Endothelial cell of umbilical vein (primary cell): ENCODE data around the gene METTL1. TPM values are rescaled to one million over a fixed set of nuclear protein-coding genes. Genes with fewer than 3 reads are reported as not detected.
A peak's percentile ranks its signal among the peaks of the same experiment; 100 is the strongest.

Experiments used
- BruUV-seq: library from RNA; stranded (reverse); fragments of 400-500 nt; replicated peaks from 2 replicates; lab custom pipeline; 2021; lab: Mats Ljungman, UMichigan
- CTCF ChIA-PET: fragments of 300-600, 350-600 bp; sonication (Branson Sonifier 250); formaldehyde crosslinking; loops from one replicate; lab custom pipeline; 2021; ENCODE audit warnings: antibody characterized with exemption, inconsistent platforms; lab: Charles Lee
- POLR2A ChIA-PET: fragments of 300-600, 350-600 bp; sonication (Branson Sonifier 250); formaldehyde crosslinking; loops from one replicate; lab custom pipeline; 2021; ENCODE audit warnings: antibody characterized with exemption, inconsistent platforms; lab: Charles Lee
- DNase-seq: peaks from one replicate; pipeline ENCODE4 v3.0.0-alpha.2; 2011; ENCODE audit warnings: low read depth, low spot score
- FAIRE-seq: peaks from 2 replicates; lab custom pipeline; 2011; peaks lifted over from hg19 to GRCh38; lab: Jason Lieb, UNC
- H2AFZ ChIP-seq: 2 replicates; pipeline ENCODE4 v1.6.0; 2012; ENCODE audit warnings: low read depth, low read length, control low read depth, inconsistent platforms
- H3K27ac ChIP-seq: 2 replicates; pipeline ENCODE4 v1.5.1; 2011; ENCODE audit warnings: low read depth, mild to moderate bottlenecking, control low read depth, low read length, moderate library complexity; ENCODE audit not compliant: insufficient read depth
- H3K27me3 ChIP-seq, 2 experiments: 2 replicates each; pipeline versions ENCODE4 v1.6.0 to v1.6.1; 2011; ENCODE audit warnings: low read length in 2 of 2, mixed read lengths in 1 of 2; ENCODE audit not compliant: control insufficient read depth in 2 of 2, insufficient read depth in 2 of 2
- H3K36me3 ChIP-seq, 2 experiments: 2 replicates in 1 of 2; 3 replicates in 1 of 2; pipeline ENCODE4 v1.5.1; 2011; ENCODE audit warnings: low read length in 2 of 2, mild to moderate bottlenecking in 1 of 2, moderate library complexity in 1 of 2; ENCODE audit not compliant: control insufficient read depth in 2 of 2, insufficient read depth in 2 of 2; ENCODE audit errors: extremely low read depth in 1 of 2
- H3K4me1 ChIP-seq: 3 replicates; pipeline ENCODE4 v1.5.1; 2011; ENCODE audit warnings: mild to moderate bottlenecking, low read length; ENCODE audit not compliant: control insufficient read depth, insufficient read depth; ENCODE audit errors: extremely low read depth
- H3K4me2 ChIP-seq: 2 replicates; pipeline ENCODE4 v1.6.1; 2011; ENCODE audit warnings: low read length, control low read depth, mixed read lengths; ENCODE audit not compliant: insufficient read depth
- H3K4me3 ChIP-seq, 3 experiments: fragments of 200-600 bp in 1 of 3; sonication (generic), shearing (Covaris generic) in 1 of 3; replicated peaks in 1 of 3; 2 replicates each; pipeline ENCODE4 v1.5.1; 2011 to 2016; ENCODE audit warnings: control low read depth in 3 of 3, low read length in 3 of 3, mild to moderate bottlenecking in 2 of 3, inconsistent platforms in 1 of 3, low read depth in 1 of 3, moderate library complexity in 1 of 3; ENCODE audit not compliant: insufficient read depth in 1 of 3
- H3K79me2 ChIP-seq: 2 replicates; pipeline ENCODE4 v1.6.0; 2012; ENCODE audit warnings: low read length, inconsistent platforms; ENCODE audit not compliant: control insufficient read depth, insufficient read depth
- H3K9ac ChIP-seq: replicated peaks from 2 replicates; pipeline ENCODE3; 2011; ENCODE audit warnings: low read length, control low read depth; ENCODE audit not compliant: insufficient read depth; ENCODE audit errors: extremely low read depth
- H3K9me1 ChIP-seq: replicated peaks from 3 replicates; pipeline ENCODE4 v1.6.0; 2011; ENCODE audit warnings: mild to moderate bottlenecking, low read length; ENCODE audit not compliant: control insufficient read depth, insufficient read depth; ENCODE audit errors: extremely low read depth
- H3K9me3 ChIP-seq: replicated peaks from 2 replicates; pipeline ENCODE4 v1.5.1; 2012; ENCODE audit warnings: low read length, inconsistent platforms; ENCODE audit not compliant: control insufficient read depth, insufficient read depth
- H4K20me1 ChIP-seq: replicated peaks from 2 replicates; pipeline ENCODE3; 2011; ENCODE audit warnings: mild to moderate bottlenecking, low read length; ENCODE audit not compliant: control insufficient read depth, insufficient read depth; ENCODE audit errors: extremely low read depth
- EZH2 ChIP-seq: IDR thresholded peaks from 2 replicates; pipeline ENCODE4 v1.6.1; 2012; ENCODE audit warnings: borderline replicate concordance, low read depth, mild to moderate bottlenecking, moderate library complexity, low read length, inconsistent platforms; ENCODE audit not compliant: severe bottlenecking
- FOS ChIP-seq: IDR thresholded peaks from 2 replicates; pipeline ENCODE4 v1.6.1; 2011; ENCODE audit warnings: mild to moderate bottlenecking, low read length, moderate library complexity, borderline replicate concordance; ENCODE audit not compliant: insufficient read depth
- GATA2 ChIP-seq: IDR thresholded peaks from 2 replicates; pipeline ENCODE4 v1.7.0; 2011; ENCODE audit warnings: low read depth, mild to moderate bottlenecking, moderate library complexity, mixed read lengths, low read length; ENCODE audit not compliant: insufficient read length, insufficient read depth
- MYC ChIP-seq: IDR thresholded peaks from one replicate; pipeline ENCODE4 v1.6.1; 2011; ENCODE audit warnings: mild to moderate bottlenecking, low read depth, low read length
- POLR2A ChIP-seq: IDR thresholded peaks from 2 replicates; pipeline ENCODE4 v1.6.1; 2012; ENCODE audit warnings: low read depth, mild to moderate bottlenecking, control low read depth, low read length
- POLR2AphosphoS5 ChIP-seq: IDR thresholded peaks from 2 replicates; pipeline ENCODE4 v1.6.1; 2012; ENCODE audit warnings: low read depth, mild to moderate bottlenecking, control low read depth, low read length, moderate library complexity; ENCODE audit not compliant: insufficient read depth
- dilution Hi-C: fragments of 300-500 bp; cut with MboI; formaldehyde crosslinking; loops from one replicate; pipeline ENCODE4 v1.15.0; 2019; ENCODE audit warnings: low sequenced_read_pairs; ENCODE audit not compliant: extremely low pct_ligation_motif_present
- intact Hi-C: fragments of 100-400 bp; cut with micrococcal nuclease; formaldehyde crosslinking; loops from one replicate; pipeline ENCODE4 v1.10.0; 2022
- polyA plus RNA-seq, 4 experiments: library from polyadenylated mRNA; depleted of rRNA in 3 of 4; stranded (reverse) in 3 of 4; unstranded in 1 of 4; fragments of >200 nt; gene quantifications; 2 replicates each; pipeline versions ENCODE4 v1.2.1 to v1.2.3, GENCODE V29; 2011 to 2012; ENCODE audit warnings: missing spikeins in 1 of 4
- total RNA-seq: library from RNA; stranded (reverse); gene quantifications from 2 replicates; pipeline ENCODE4 v1.2.3, GENCODE V29; 2021
- TF ChIP-seq, protein P1 (sequence below), 2 donors: IDR thresholded peaks; 1 replicate in 1 of 2; 2 replicates in 1 of 2; pipeline ENCODE4 v1.5.1; 2011; ENCODE audit warnings: low read length in 2 of 2, mild to moderate bottlenecking in 2 of 2, moderate library complexity in 2 of 2, control low read depth in 1 of 2, inconsistent platforms in 1 of 2, low read depth in 1 of 2; ENCODE audit not compliant: insufficient read depth in 1 of 2; ENCODE audit errors: extremely low read depth in 1 of 2

The METTL1 gene
- total and polyA plus RNA-seq, 2 donors (not counting 3 experiments of a cell fraction or from before 2014, with no cell fraction given): 23.6 to 24.3 TPM

DNA sequence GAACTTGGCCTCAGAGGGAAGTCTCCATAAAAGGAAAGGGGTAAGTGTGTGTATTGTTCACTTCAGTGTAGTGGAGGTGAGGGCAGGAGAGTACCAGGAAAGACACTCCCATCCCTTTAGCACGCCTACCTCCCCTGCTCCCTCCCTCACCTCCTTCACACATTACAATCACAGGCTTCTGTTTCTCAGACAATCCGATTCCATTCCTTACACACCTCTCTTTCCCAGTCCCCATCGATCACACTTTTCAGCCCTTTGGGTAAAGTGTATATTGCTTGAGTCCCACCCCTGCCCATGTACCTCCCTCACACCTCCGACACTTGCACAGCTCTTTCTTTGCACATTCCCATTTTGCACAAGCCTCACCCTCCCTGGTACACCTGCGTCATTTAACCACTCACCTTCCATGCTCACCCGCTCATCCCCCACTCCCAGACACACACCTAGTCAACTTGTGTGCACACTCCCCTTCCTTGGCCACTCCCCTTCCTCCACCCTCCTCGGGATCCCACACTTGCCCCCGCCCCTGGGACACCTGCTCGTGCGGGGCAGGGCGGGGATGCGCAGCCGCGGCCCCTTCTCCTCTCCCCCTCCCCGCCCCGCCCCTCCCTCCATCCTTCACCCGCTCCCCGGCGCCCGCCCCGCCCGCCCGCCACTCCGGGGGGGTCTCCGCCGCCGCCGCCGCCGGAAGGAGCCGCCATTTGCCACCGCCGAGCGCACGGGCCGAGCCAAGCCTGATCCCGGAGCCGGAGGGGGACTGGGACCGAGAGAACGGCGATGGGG lies 17.3 kb downstream of the METTL1 start, which contains the start of gene MARCHF9:
TSS of gene MARCHF9 (plus strand) at position 693 of the 783 bp plus-strand sequence. CDS start 426 bp downstream, outside the sequence.
- no peak for TF ChIP-seq FOS
- no peak for TF ChIP-seq POLR2A
- no peak for TF ChIP-seq EZH2
- no peak for TF ChIP-seq GATA2
- TF ChIP-seq MYC: no peak
- TF ChIP-seq, protein P1, sequence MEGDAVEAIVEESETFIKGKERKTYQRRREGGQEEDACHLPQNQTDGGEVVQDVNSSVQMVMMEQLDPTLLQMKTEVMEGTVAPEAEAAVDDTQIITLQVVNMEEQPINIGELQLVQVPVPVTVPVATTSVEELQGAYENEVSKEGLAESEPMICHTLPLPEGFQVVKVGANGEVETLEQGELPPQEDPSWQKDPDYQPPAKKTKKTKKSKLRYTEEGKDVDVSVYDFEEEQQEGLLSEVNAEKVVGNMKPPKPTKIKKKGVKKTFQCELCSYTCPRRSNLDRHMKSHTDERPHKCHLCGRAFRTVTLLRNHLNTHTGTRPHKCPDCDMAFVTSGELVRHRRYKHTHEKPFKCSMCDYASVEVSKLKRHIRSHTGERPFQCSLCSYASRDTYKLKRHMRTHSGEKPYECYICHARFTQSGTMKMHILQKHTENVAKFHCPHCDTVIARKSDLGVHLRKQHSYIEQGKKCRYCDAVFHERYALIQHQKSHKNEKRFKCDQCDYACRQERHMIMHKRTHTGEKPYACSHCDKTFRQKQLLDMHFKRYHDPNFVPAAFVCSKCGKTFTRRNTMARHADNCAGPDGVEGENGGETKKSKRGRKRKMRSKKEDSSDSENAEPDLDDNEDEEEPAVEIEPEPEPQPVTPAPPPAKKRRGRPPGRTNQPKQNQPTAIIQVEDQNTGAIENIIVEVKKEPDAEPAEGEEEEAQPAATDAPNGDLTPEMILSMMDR (IDR thresholded peaks at IDR 0.05; ENCODE audit: extremely low read depth in 1 of 2, insufficient read depth in 1 of 2, low read depth in 1 of 2, low read length in 2 of 2): no peak
- no peak for TF ChIP-seq POLR2AphosphoS5
- no peaks in the 10 kb centered on the region for H3K9me3 ChIP-seq
- POLR2A ChIA-PET: no interaction called here
- H2AFZ ChIP-seq: no peak within 1 kb of the TSS
- FAIRE-seq (no peak), DNase-seq (no peak)
- no peaks in the 10 kb centered on the region for H4K20me1 ChIP-seq
- no peak within 1 kb of the TSS for H3K27ac ChIP-seq
- H3K36me3 ChIP-seq: peaks cover 0 to 8% of the 10 kb centered on the region in 2 experiments
- H3K4me3 ChIP-seq: peak within 1 kb of the TSS in 1 of 3 experiments; percentile 57
- H3K27me3 ChIP-seq: peaks cover 25 to 33% of the 10 kb centered on the region in 2 experiments
- H3K9ac ChIP-seq: no peak within 1 kb of the TSS
- H3K9me1 ChIP-seq: no peaks in the 10 kb centered on the region
- BruUV-seq: no TSS peak
- intact Hi-C loops: no loop called here
- CTCF ChIA-PET: interaction anchor here (2.5 to 2.6 kb wide), 2 partner anchors 11 to 18 kb away, joined by 17 to 48 read pairs; partner anchors contain the start of genes CYP27B1, EEF1AKMT3 and METTL1
- peaks cover 19% of the 10 kb centered on the region for H3K79me2 ChIP-seq
- peak within 1 kb of the TSS; percentile 7 for H3K4me2 ChIP-seq
- H3K4me1 ChIP-seq: peaks cover 17% of the 10 kb centered on the region
- dilution Hi-C loops: no loop called here
